HepG2 (cell line): ENCODE data around the gene WDFY1. TPM values are rescaled to one million over a fixed set of nuclear protein-coding genes. Genes with fewer than 3 reads are reported as not detected.

ENCODE experiments used
- CEBPG ChIP-seq: IDR thresholded peaks from 2 replicates; pipeline ENCODE4 v1.6.1; 2016
- ELF3 ChIP-seq: IDR thresholded peaks from 2 replicates; pipeline ENCODE4 v1.6.1; 2016; ENCODE audit warnings: missing genetic modification reagents, missing compliant biosample characterization
- HOXA7 ChIP-seq: sonication (generic); formaldehyde crosslinking; IDR thresholded peaks from 2 replicates; pipeline ENCODE4 v1.8.1; 2022; ENCODE audit warnings: mild to moderate bottlenecking, missing genetic modification reagents, moderate library complexity
- KLF15 ChIP-seq: sonication (generic); formaldehyde crosslinking; IDR thresholded peaks from 2 replicates; pipeline ENCODE4 v1.8.1; 2023; ENCODE audit warnings: borderline replicate concordance, mild to moderate bottlenecking, inconsistent platforms, missing genetic modification reagents, mixed read lengths
- LCORL ChIP-seq, 2 experiments: fragments of 450-650 bp in 1 of 2; sonication (generic) in 1 of 2; formaldehyde crosslinking in 1 of 2; IDR thresholded peaks; 2 replicates each; pipeline versions ENCODE4 v1.5.0 to v1.6.1; 2017 to 2020; ENCODE audit warnings: antibody characterized with exemption in 1 of 2, missing genetic modification reagents in 1 of 2
- SALL1 ChIP-seq: sonication (generic); formaldehyde crosslinking; IDR thresholded peaks from 2 replicates; pipeline ENCODE4 v1.8.0; 2022; ENCODE audit warnings: mild to moderate bottlenecking, missing genetic modification reagents
- SMC3 ChIP-seq: IDR thresholded peaks from 2 replicates; pipeline ENCODE4 v1.6.1; 2011; ENCODE audit warnings: low read length, improper control_type of control experiment
- YY1 ChIP-seq: IDR thresholded peaks from 2 replicates; pipeline ENCODE4 v1.6.1; 2011; ENCODE audit warnings: low read length, low read depth, moderate library complexity, mild to moderate bottlenecking; ENCODE audit not compliant: insufficient read depth, insufficient replicate concordance
- ZNF143 ChIP-seq: sonication (generic); formaldehyde crosslinking; IDR thresholded peaks from 2 replicates; pipeline ENCODE4 v1.4.0; 2020; ENCODE audit warnings: missing genetic modification reagents
- ZNF367 ChIP-seq: sonication (generic); formaldehyde crosslinking; IDR thresholded peaks from 2 replicates; pipeline ENCODE4 v1.4.0; 2020; ENCODE audit warnings: missing genetic modification reagents, borderline replicate concordance
- ZNF598 ChIP-seq: sonication (generic); formaldehyde crosslinking; IDR thresholded peaks from 2 replicates; pipeline ENCODE4 v1.5.1; 2020; ENCODE audit warnings: mild to moderate bottlenecking, missing genetic modification reagents, borderline replicate concordance
- ZNF605 ChIP-seq: sonication (generic); formaldehyde crosslinking; IDR thresholded peaks from 2 replicates; pipeline ENCODE4 v1.8.0; 2022; ENCODE audit warnings: mild to moderate bottlenecking, missing genetic modification reagents
- ZNF775 ChIP-seq: sonication (generic); formaldehyde crosslinking; IDR thresholded peaks from 2 replicates; pipeline ENCODE4 v1.4.0; 2020; ENCODE audit warnings: missing genetic modification reagents, mild to moderate bottlenecking, moderate library complexity, borderline replicate concordance
- polyA plus RNA-seq, 8 experiments: library from polyadenylated mRNA; depleted of rRNA in 3 of 8; stranded (reverse) in 7 of 8; unstranded in 1 of 8; fragments of >200 nt; fragmentation: Illumina TruSeq in 4 of 8; extraction: Trizol in 4 of 8; gene quantifications; 2 replicates each; pipeline versions ENCODE4 v1.2.1 to v1.2.3, GENCODE V29; 2011 to 2016; ENCODE audit warnings: low read depth in 4 of 8, missing spikeins in 1 of 8, mixed read lengths in 1 of 8; ENCODE audit not compliant: insufficient read depth in 1 of 8
- total RNA-seq, 5 experiments: library from RNA; depleted of rRNA; stranded (reverse); fragments of >200 nt; fragmentation: Illumina TruSeq; extraction: Trizol; gene quantifications; 2 replicates each; pipeline ENCODE4 v1.2.3, GENCODE V29; 2016; ENCODE audit warnings: low read depth in 1 of 5
- TF ChIP-seq, protein P1 (sequence below): sonication (generic); formaldehyde crosslinking; IDR thresholded peaks from 2 replicates; pipeline ENCODE4 v1.5.0; 2020; ENCODE audit warnings: mild to moderate bottlenecking, missing genetic modification reagents, moderate library complexity
- TF ChIP-seq, protein P2 (sequence below): sonication (generic); formaldehyde crosslinking; IDR thresholded peaks from 2 replicates; pipeline ENCODE4 v1.5.1; 2020; ENCODE audit warnings: mild to moderate bottlenecking, missing genetic modification reagents, moderate library complexity
- TF ChIP-seq, protein P3 (sequence below): IDR thresholded peaks from 2 replicates; pipeline ENCODE4 v1.6.1; 2016
- TF ChIP-seq, protein P4 (sequence below): sonication (generic); formaldehyde crosslinking; IDR thresholded peaks from 2 replicates; pipeline ENCODE4 v1.4.0; 2020; ENCODE audit warnings: missing genetic modification reagents, borderline replicate concordance

Gene WDFY1
- total and polyA plus RNA-seq, 2 of the 13 experiments (the other 11 are each of a cell fraction or from before 2014, with no cell fraction given), result 77.0 to 78.4 TPM

DNA sequence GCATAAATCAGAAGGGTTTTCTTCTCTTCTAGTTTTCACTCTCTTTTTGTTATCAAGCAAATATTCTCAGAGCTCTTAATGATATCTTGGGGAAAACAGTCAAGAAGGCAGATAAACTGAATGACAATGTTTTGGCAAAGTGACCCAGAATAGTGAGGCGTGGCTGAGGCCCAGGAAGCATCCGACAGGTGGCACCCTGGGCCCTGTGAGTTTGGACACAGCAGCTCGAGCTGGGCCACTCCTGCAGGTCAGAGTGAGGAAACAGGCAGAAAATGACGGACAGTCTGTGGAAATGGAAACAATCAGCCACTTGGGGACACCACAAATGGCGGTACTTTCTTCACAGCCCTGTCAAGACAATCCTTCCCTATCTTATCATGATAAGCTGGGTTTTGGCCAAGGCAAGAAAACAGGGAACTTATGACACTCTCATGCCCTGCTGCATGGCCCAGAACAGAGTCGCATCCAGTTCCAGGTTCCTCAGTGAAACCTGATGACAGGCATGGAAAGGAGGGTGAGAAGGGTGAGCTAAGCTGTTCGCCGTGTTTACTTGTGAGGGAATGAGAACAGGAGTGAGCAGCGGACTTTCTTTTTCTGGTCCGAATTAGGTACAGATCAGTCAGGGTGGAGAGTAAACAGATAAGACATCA, 44.2 kb upstream of the WDFY1 start (continued):
- TF ChIP-seq, protein P1, sequence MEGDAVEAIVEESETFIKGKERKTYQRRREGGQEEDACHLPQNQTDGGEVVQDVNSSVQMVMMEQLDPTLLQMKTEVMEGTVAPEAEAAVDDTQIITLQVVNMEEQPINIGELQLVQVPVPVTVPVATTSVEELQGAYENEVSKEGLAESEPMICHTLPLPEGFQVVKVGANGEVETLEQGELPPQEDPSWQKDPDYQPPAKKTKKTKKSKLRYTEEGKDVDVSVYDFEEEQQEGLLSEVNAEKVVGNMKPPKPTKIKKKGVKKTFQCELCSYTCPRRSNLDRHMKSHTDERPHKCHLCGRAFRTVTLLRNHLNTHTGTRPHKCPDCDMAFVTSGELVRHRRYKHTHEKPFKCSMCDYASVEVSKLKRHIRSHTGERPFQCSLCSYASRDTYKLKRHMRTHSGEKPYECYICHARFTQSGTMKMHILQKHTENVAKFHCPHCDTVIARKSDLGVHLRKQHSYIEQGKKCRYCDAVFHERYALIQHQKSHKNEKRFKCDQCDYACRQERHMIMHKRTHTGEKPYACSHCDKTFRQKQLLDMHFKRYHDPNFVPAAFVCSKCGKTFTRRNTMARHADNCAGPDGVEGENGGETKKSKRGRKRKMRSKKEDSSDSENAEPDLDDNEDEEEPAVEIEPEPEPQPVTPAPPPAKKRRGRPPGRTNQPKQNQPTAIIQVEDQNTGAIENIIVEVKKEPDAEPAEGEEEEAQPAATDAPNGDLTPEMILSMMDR (CRISPR knock-in tag), result peak; percentile 77
- TF ChIP-seq LCORL (IDR thresholded peaks at IDR 0.05) (no peak), LCORL (CRISPR knock-in tag; IDR thresholded peaks at IDR 0.05) (peak; percentile 39; the same call in 1 of the 2 replicates), SMC3 (peak; percentile 69), CEBPG (CRISPR knock-in tag) (peak; percentile 30; the same call in 1 of the 2 replicates), HOXA7 (CRISPR knock-in tag) (no peak), ZNF367 (CRISPR knock-in tag) (no peak), ZNF598 (CRISPR knock-in tag) (peak; percentile 39; the same call in 1 of the 2 replicates), KLF15 (CRISPR knock-in tag) (no peak), ELF3 (CRISPR knock-in tag) (peak; percentile 25; the same call in 1 of the 2 replicates), ZNF143 (CRISPR knock-in tag) (no peak), YY1 (peak; percentile 39), ZNF775 (no peak), SALL1 (CRISPR knock-in tag) (peak; percentile 21; the same call in 1 of the 2 replicates), ZNF605 (CRISPR knock-in tag) (peak; percentile 54; the same call in 1 of the 2 replicates)
- TF ChIP-seq, protein P2, sequence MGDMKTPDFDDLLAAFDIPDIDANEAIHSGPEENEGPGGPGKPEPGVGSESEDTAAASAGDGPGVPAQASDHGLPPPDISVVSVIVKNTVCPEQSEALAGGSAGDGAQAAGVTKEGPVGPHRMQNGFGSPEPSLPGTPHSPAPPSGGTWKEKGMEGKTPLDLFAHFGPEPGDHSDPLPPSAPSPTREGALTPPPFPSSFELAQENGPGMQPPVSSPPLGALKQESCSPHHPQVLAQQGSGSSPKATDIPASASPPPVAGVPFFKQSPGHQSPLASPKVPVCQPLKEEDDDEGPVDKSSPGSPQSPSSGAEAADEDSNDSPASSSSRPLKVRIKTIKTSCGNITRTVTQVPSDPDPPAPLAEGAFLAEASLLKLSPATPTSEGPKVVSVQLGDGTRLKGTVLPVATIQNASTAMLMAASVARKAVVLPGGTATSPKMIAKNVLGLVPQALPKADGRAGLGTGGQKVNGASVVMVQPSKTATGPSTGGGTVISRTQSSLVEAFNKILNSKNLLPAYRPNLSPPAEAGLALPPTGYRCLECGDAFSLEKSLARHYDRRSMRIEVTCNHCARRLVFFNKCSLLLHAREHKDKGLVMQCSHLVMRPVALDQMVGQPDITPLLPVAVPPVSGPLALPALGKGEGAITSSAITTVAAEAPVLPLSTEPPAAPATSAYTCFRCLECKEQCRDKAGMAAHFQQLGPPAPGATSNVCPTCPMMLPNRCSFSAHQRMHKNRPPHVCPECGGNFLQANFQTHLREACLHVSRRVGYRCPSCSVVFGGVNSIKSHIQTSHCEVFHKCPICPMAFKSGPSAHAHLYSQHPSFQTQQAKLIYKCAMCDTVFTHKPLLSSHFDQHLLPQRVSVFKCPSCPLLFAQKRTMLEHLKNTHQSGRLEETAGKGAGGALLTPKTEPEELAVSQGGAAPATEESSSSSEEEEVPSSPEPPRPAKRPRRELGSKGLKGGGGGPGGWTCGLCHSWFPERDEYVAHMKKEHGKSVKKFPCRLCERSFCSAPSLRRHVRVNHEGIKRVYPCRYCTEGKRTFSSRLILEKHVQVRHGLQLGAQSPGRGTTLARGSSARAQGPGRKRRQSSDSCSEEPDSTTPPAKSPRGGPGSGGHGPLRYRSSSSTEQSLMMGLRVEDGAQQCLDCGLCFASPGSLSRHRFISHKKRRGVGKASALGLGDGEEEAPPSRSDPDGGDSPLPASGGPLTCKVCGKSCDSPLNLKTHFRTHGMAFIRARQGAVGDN, result peak; percentile 30; the same call in 1 of the 2 replicates
- TF ChIP-seq, protein P3, sequence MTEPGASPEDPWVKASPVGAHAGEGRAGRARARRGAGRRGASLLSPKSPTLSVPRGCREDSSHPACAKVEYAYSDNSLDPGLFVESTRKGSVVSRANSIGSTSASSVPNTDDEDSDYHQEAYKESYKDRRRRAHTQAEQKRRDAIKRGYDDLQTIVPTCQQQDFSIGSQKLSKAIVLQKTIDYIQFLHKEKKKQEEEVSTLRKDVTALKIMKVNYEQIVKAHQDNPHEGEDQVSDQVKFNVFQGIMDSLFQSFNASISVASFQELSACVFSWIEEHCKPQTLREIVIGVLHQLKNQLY (CRISPR knock-in tag), result no peak
- TF ChIP-seq, protein P4, sequence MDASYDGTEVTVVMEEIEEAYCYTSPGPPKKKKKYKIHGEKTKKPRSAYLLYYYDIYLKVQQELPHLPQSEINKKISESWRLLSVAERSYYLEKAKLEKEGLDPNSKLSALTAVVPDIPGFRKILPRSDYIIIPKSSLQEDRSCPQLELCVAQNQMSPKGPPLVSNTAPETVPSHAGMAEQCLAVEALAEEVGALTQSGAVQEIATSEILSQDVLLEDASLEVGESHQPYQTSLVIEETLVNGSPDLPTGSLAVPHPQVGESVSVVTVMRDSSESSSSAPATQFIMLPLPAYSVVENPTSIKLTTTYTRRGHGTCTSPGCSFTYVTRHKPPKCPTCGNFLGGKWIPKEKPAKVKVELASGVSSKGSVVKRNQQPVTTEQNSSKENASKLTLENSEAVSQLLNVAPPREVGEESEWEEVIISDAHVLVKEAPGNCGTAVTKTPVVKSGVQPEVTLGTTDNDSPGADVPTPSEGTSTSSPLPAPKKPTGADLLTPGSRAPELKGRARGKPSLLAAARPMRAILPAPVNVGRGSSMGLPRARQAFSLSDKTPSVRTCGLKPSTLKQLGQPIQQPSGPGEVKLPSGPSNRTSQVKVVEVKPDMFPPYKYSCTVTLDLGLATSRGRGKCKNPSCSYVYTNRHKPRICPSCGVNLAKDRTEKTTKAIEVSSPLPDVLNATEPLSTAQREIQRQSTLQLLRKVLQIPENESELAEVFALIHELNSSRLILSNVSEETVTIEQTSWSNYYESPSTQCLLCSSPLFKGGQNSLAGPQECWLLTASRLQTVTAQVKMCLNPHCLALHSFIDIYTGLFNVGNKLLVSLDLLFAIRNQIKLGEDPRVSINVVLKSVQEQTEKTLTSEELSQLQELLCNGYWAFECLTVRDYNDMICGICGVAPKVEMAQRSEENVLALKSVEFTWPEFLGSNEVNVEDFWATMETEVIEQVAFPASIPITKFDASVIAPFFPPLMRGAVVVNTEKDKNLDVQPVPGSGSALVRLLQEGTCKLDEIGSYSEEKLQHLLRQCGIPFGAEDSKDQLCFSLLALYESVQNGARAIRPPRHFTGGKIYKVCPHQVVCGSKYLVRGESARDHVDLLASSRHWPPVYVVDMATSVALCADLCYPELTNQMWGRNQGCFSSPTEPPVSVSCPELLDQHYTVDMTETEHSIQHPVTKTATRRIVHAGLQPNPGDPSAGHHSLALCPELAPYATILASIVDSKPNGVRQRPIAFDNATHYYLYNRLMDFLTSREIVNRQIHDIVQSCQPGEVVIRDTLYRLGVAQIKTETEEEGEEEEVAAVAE (CRISPR knock-in tag), result no peak
- TF ChIP-seq, all 625 proteins: peak for 25
